Activated naive CD8-positive, alpha-beta T cell treated with anti-CD3 and anti-CD28 coated beads for 36 hours (primary cell): Measurements from ENCODE around the gene PBX3. TPM values are rescaled to one million over a fixed set of nuclear protein-coding genes. Genes with fewer than 3 reads are reported as not detected.
"Not testable (repeated sequence)": the region's sequence is repeated elsewhere in the genome, so short reads cannot be mapped to it uniquely, and the experiment has no call there.

Source experiments
- DNase-seq: peaks from one replicate; pipeline ENCODE4 v3.0.0; 2021
- H3K27ac Mint-ChIP-seq: one replicate; pipeline ENCODE4 v1.8.0; 2022; ENCODE audit warnings: mild to moderate bottlenecking, moderate library complexity, mixed read lengths
- H3K27me3 Mint-ChIP-seq: one replicate; pipeline ENCODE4 v1.8.0; 2022; ENCODE audit warnings: mild to moderate bottlenecking, mixed read lengths
- H3K36me3 Mint-ChIP-seq: one replicate; pipeline ENCODE4 v1.8.0; 2021; ENCODE audit warnings: mild to moderate bottlenecking, mixed read lengths
- H3K4me1 Mint-ChIP-seq: one replicate; pipeline ENCODE4 v1.8.0; 2021; ENCODE audit warnings: mixed read lengths
- H3K4me3 Mint-ChIP-seq: one replicate; pipeline ENCODE4 v1.8.0; 2022; ENCODE audit warnings: mild to moderate bottlenecking, moderate library complexity, mixed read lengths
- H3K9me3 Mint-ChIP-seq: one replicate; pipeline ENCODE4 v1.8.0; 2022; ENCODE audit warnings: mixed read lengths
- total RNA-seq, 2 experiments: library from RNA; stranded (reverse); gene quantifications; one replicate each; pipeline ENCODE4 v1.2.3, GENCODE V29; 2021

The PBX3 gene
- total RNA-seq, 2 experiments from 2014 or later: 14.6 to 14.9 TPM

GRCh38 chr9:125816321-125816720 is 69.1 kb downstream of the PBX3 start:
- Mint-ChIP-seq H3K36me3 (peaks cover 4% of the 10 kb centered on the region), H3K4me1 (peaks cover 8% of the 10 kb centered on the region), H3K9me3 (no peaks in the 10 kb centered on the region), H3K4me3 (no peak overlapping the region), H3K27ac (no peak overlapping the region), H3K27me3 (no peaks in the 10 kb centered on the region)
- DNase-seq: no peak

- H3K4me1 Mint-ChIP-seq: peaks cover 33% of the 10 kb centered on the region
- no peak overlapping the region for H3K4me3 Mint-ChIP-seq
- H3K27me3 Mint-ChIP-seq: no peaks in the 10 kb centered on the region
- H3K27ac Mint-ChIP-seq: no peak overlapping the region
- DNase-seq: no peak
- H3K36me3 Mint-ChIP-seq: no peaks in the 10 kb centered on the region
- no peaks in the 10 kb centered on the region for H3K9me3 Mint-ChIP-seq
Observed at GRCh38 chr9:125820100-125820804, 73.1 kb downstream of the PBX3 start.

GRCh38 chr9:125821078-125821477 is 73.9 kb downstream of the PBX3 start:
- no peaks in the 10 kb centered on the region for H3K36me3 Mint-ChIP-seq
- no peak for DNase-seq
- no peaks in the 10 kb centered on the region for H3K27me3 Mint-ChIP-seq
- H3K9me3 Mint-ChIP-seq: no peaks in the 10 kb centered on the region
- H3K4me3 Mint-ChIP-seq: no peak overlapping the region
- H3K4me1 Mint-ChIP-seq: peaks cover 38% of the 10 kb centered on the region
- H3K27ac Mint-ChIP-seq: no peak overlapping the region

GRCh38 chr9:125822160-125822559 is 75.0 kb downstream of the PBX3 start:
- no peak for DNase-seq
- Mint-ChIP-seq H3K4me1 (peaks cover 38% of the 10 kb centered on the region), H3K36me3 (no peaks in the 10 kb centered on the region), H3K27ac (no peak overlapping the region), H3K4me3 (no peak overlapping the region), H3K27me3 (no peaks in the 10 kb centered on the region), H3K9me3 (no peaks in the 10 kb centered on the region)

GRCh38 chr9:125822902-125823301 is 75.7 kb downstream of the PBX3 start:
- peaks cover 38% of the 10 kb centered on the region for H3K4me1 Mint-ChIP-seq

GRCh38 chr9:125823874-125824406 is 76.8 kb downstream of the PBX3 start:
- not testable (repeated sequence) for H3K27me3 Mint-ChIP-seq, H3K36me3 Mint-ChIP-seq, H3K9me3 Mint-ChIP-seq
- peak overlapping the region; percentile 73 for H3K4me3 Mint-ChIP-seq
- DNase-seq: peak; percentile 6
- H3K27ac Mint-ChIP-seq: peak overlapping the region; percentile 54
- H3K4me1 Mint-ChIP-seq: peaks cover 44% of the 10 kb centered on the region

More at GRCh38 chr9:125822902-125823301, 75.7 kb downstream of the PBX3 start:
- no peak overlapping the region for H3K27ac Mint-ChIP-seq
- H3K27me3 Mint-ChIP-seq: no peaks in the 10 kb centered on the region
- DNase-seq: no peak
- H3K4me3 Mint-ChIP-seq: no peak overlapping the region
- no peaks in the 10 kb centered on the region for H3K9me3 Mint-ChIP-seq
- H3K36me3 Mint-ChIP-seq: no peaks in the 10 kb centered on the region

- Mint-ChIP-seq H3K36me3 (no peaks in the 10 kb centered on the region), H3K9me3 (no peaks in the 10 kb centered on the region), H3K4me3 (no peak overlapping the region), H3K27me3 (no peaks in the 10 kb centered on the region), H3K27ac (peak overlapping the region; percentile 25), H3K4me1 (peaks cover 39% of the 10 kb centered on the region)
- DNase-seq: no peak
Observed at GRCh38 chr9:125825762-125826161, 78.6 kb downstream of the PBX3 start.

- Mint-ChIP-seq H3K27ac (no peak overlapping the region), H3K36me3 (peaks cover 4% of the 10 kb centered on the region), H3K4me1 (peaks cover 44% of the 10 kb centered on the region), H3K9me3 (no peaks in the 10 kb centered on the region), H3K27me3 (no peaks in the 10 kb centered on the region), H3K4me3 (no peak overlapping the region)
- no peak for DNase-seq
Observed at GRCh38 chr9:125826850-125827249, 79.7 kb downstream of the PBX3 start.

- Mint-ChIP-seq H3K9me3 (no peaks in the 10 kb centered on the region), H3K4me1 (peaks cover 29% of the 10 kb centered on the region), H3K27ac (peak overlapping the region; percentile 83), H3K27me3 (no peaks in the 10 kb centered on the region), H3K4me3 (peak overlapping the region; percentile 77), H3K36me3 (peaks cover 7% of the 10 kb centered on the region)
- DNase-seq: peak; percentile 45
Observed at GRCh38 chr9:125829743-125830142, 82.6 kb downstream of the PBX3 start.

GRCh38 chr9:125831054-125831453 is 83.9 kb downstream of the PBX3 start:
- Mint-ChIP-seq H3K36me3 (peaks cover 7% of the 10 kb centered on the region), H3K4me1 (peaks cover 21% of the 10 kb centered on the region), H3K9me3 (no peaks in the 10 kb centered on the region), H3K4me3 (peak overlapping the region; percentile 52), H3K27me3 (no peaks in the 10 kb centered on the region), H3K27ac (peak overlapping the region; percentile 83)
- DNase-seq: no peak

- Mint-ChIP-seq H3K27ac (no peak overlapping the region), H3K4me3 (no peak overlapping the region), H3K4me1 (peaks cover 21% of the 10 kb centered on the region), H3K36me3 (peaks cover 7% of the 10 kb centered on the region), H3K9me3 (no peaks in the 10 kb centered on the region), H3K27me3 (no peaks in the 10 kb centered on the region)
- DNase-seq: no peak
Observed at GRCh38 chr9:125831616-125832015, 84.4 kb downstream of the PBX3 start.

- no peaks in the 10 kb centered on the region for H3K27me3 Mint-ChIP-seq
- peaks cover 17% of the 10 kb centered on the region for H3K4me1 Mint-ChIP-seq
- no peaks in the 10 kb centered on the region for H3K9me3 Mint-ChIP-seq
- no peak for DNase-seq
- H3K36me3 Mint-ChIP-seq: peaks cover 7% of the 10 kb centered on the region
- H3K27ac Mint-ChIP-seq: no peak overlapping the region
- no peak overlapping the region for H3K4me3 Mint-ChIP-seq
Observed at GRCh38 chr9:125835655-125836054, 88.5 kb downstream of the PBX3 start.

GRCh38 chr9:125839317-125839716 is 92.1 kb downstream of the PBX3 start:
- Mint-ChIP-seq H3K27me3 (no peaks in the 10 kb centered on the region), H3K27ac (no peak overlapping the region), H3K4me3 (no peak overlapping the region), H3K9me3 (no peaks in the 10 kb centered on the region), H3K36me3 (peaks cover 2% of the 10 kb centered on the region), H3K4me1 (peaks cover 13% of the 10 kb centered on the region)
- no peak for DNase-seq

GRCh38 chr9:125841444-125841843 is 94.3 kb downstream of the PBX3 start:
- Mint-ChIP-seq H3K36me3 (peaks cover 4% of the 10 kb centered on the region), H3K9me3 (no peaks in the 10 kb centered on the region), H3K4me3 (no peak overlapping the region), H3K4me1 (peaks cover 13% of the 10 kb centered on the region), H3K27ac (no peak overlapping the region), H3K27me3 (no peaks in the 10 kb centered on the region)
- no peak for DNase-seq

- H3K27ac Mint-ChIP-seq: no peak overlapping the region
- no peaks in the 10 kb centered on the region for H3K9me3 Mint-ChIP-seq
- H3K36me3 Mint-ChIP-seq: peaks cover 8% of the 10 kb centered on the region
- H3K4me1 Mint-ChIP-seq: peaks cover 13% of the 10 kb centered on the region
- no peak for DNase-seq
- no peak overlapping the region for H3K4me3 Mint-ChIP-seq
- no peaks in the 10 kb centered on the region for H3K27me3 Mint-ChIP-seq
Observed at GRCh38 chr9:125842242-125842641, 95.1 kb downstream of the PBX3 start.

GRCh38 chr9:125843646-125844045 is 96.5 kb downstream of the PBX3 start:
- no peak overlapping the region for H3K4me3 Mint-ChIP-seq
- peaks cover 8% of the 10 kb centered on the region for H3K36me3 Mint-ChIP-seq
- no peak overlapping the region for H3K27ac Mint-ChIP-seq
- H3K4me1 Mint-ChIP-seq: peaks cover 16% of the 10 kb centered on the region
- DNase-seq: no peak
- no peaks in the 10 kb centered on the region for H3K9me3 Mint-ChIP-seq
- H3K27me3 Mint-ChIP-seq: no peaks in the 10 kb centered on the region
